ENCODE results near the gene TMEM87B.

TMEM87B gene

GRCh38 chr2:112166806-112167499 is 111.9 kb downstream of the TMEM87B start:
- no peak for DNase-seq (ENCODE audit: low read depth)

- DNase-seq (ENCODE audit: low read depth), result no peak
Observed at GRCh38 chr2:112168422-112169124, 113.5 kb downstream of the TMEM87B start.
